H1 (cell line): ENCODE measurements around the gene KIT. TPM values are rescaled to one million over a fixed set of nuclear protein-coding genes. Genes with fewer than 3 reads are reported as not detected.

Experiments
- CTCF ChIA-PET: fragments of 300-600 bp; sonication (Branson Sonifier 250); formaldehyde crosslinking; loops from one replicate; lab custom pipeline; 2021; ENCODE audit not compliant: partially characterized antibody; lab: Charles Lee
- POLR2A ChIA-PET: fragments of 300-600 bp; sonication (Branson Sonifier 250); formaldehyde crosslinking; loops from one replicate; lab custom pipeline; 2021; ENCODE audit warnings: inconsistent platforms; ENCODE audit not compliant: partially characterized antibody; lab: Charles Lee
- DNase-seq, 2 experiments: peaks; one replicate each; pipeline versions ENCODE4 v3.0.0 to v3.0.0-alpha.2; 2010 to 2022; ENCODE audit warnings: low spot score in 2 of 2, low read depth in 1 of 2, mixed read lengths in 1 of 2
- FAIRE-seq: peaks from 2 replicates; lab custom pipeline; 2011; peaks lifted over from hg19 to GRCh38; lab: Jason Lieb, UNC
- H2AFZ ChIP-seq: 2 replicates; pipeline ENCODE4 v1.8.1; 2012; ENCODE audit warnings: low read length, inconsistent platforms
- H2AK5ac ChIP-seq: 2 replicates; pipeline ENCODE4 v1.6.1; 2013; ENCODE audit warnings: low read depth, low read length
- H2BK120ac ChIP-seq: replicated peaks from 2 replicates; pipeline ENCODE3; 2013; ENCODE audit warnings: low read depth, low read length, inconsistent platforms
- H2BK12ac ChIP-seq: 2 replicates; pipeline ENCODE4 v1.6.1; 2013; ENCODE audit warnings: low read depth, low read length
- H2BK15ac ChIP-seq: 2 replicates; pipeline ENCODE4 v1.6.1; 2013; ENCODE audit warnings: low read length
- H2BK20ac ChIP-seq: 2 replicates; pipeline ENCODE4 v1.6.1; 2013; ENCODE audit warnings: low read length
- H2BK5ac ChIP-seq: 2 replicates; pipeline ENCODE4 v1.6.1; 2013; ENCODE audit warnings: low read depth, low read length
- H3K14ac ChIP-seq: 2 replicates; pipeline ENCODE4 v1.6.1; 2013; ENCODE audit warnings: inconsistent platforms; ENCODE audit not compliant: insufficient read length
- H3K18ac ChIP-seq: 2 replicates; pipeline ENCODE4 v1.6.1; 2013; ENCODE audit warnings: low read length; ENCODE audit errors: extremely low read depth
- H3K23ac ChIP-seq: 2 replicates; pipeline ENCODE4 v1.6.1; 2013; ENCODE audit warnings: inconsistent platforms; ENCODE audit not compliant: insufficient read length
- H3K23me2 ChIP-seq: 2 replicates; pipeline ENCODE4 v1.6.1; 2013; ENCODE audit warnings: low read depth, low read length
- H3K27ac ChIP-seq: 2 replicates; pipeline ENCODE4 v1.6.1; 2011; ENCODE audit warnings: low read depth, low read length, inconsistent platforms
- H3K27me3 ChIP-seq, 4 experiments: replicated peaks in 1 of 4; 1 replicate in 1 of 4; 2 replicates in 3 of 4; pipeline versions ENCODE4 v1.6.1 to v1.8.1; 2011 to 2013; ENCODE audit warnings: low read length in 3 of 4, mild to moderate bottlenecking in 3 of 4, inconsistent platforms in 2 of 4, mixed read lengths in 2 of 4, moderate library complexity in 1 of 4; ENCODE audit not compliant: control insufficient read depth in 3 of 4, insufficient read depth in 3 of 4; ENCODE audit errors: extremely low read depth in 1 of 4
- H3K36me3 ChIP-seq, 4 experiments: 2 replicates each; pipeline versions ENCODE4 v1.6.1 to v1.8.1; 2011 to 2013; ENCODE audit warnings: mild to moderate bottlenecking in 4 of 4, low read length in 3 of 4, moderate library complexity in 2 of 4, control low read depth in 1 of 4, inconsistent platforms in 1 of 4; ENCODE audit not compliant: insufficient read depth in 4 of 4, control insufficient read depth in 2 of 4
- H3K4ac ChIP-seq: replicated peaks from 2 replicates; pipeline ENCODE3; 2013; ENCODE audit warnings: low read length, low read depth, mixed read lengths, inconsistent platforms; ENCODE audit not compliant: insufficient read length
- H3K4me1 ChIP-seq, 4 experiments: replicated peaks in 1 of 4; 1 replicate in 1 of 4; 2 replicates in 3 of 4; pipeline versions ENCODE4 v1.6.1 to v1.8.1; 2011 to 2013; ENCODE audit warnings: low read length in 3 of 4, inconsistent platforms in 2 of 4, mixed read lengths in 1 of 4; ENCODE audit not compliant: insufficient read depth in 4 of 4, control insufficient read depth in 3 of 4
- H3K4me2 ChIP-seq, 2 experiments: 2 replicates each; pipeline versions ENCODE4 v1.6.1 to v1.8.1; 2011 to 2013; ENCODE audit warnings: low read depth in 2 of 2, low read length in 2 of 2, control low read depth in 1 of 2, inconsistent platforms in 1 of 2, mild to moderate bottlenecking in 1 of 2; ENCODE audit not compliant: insufficient read depth in 1 of 2
- H3K4me3 ChIP-seq, 4 experiments: fragments of 200-600, 300-600 bp in 1 of 4; sonication (generic), shearing (Covaris generic), sonication (Bioruptor Twin) in 1 of 4; 2 replicates each; pipeline versions ENCODE4 v1.5.1 to v1.8.1; 2011 to 2016; ENCODE audit warnings: low read length in 4 of 4, low read depth in 3 of 4, control low read depth in 2 of 4, inconsistent platforms in 2 of 4, mild to moderate bottlenecking in 2 of 4, mixed read lengths in 1 of 4, moderate library complexity in 1 of 4; ENCODE audit not compliant: insufficient read depth in 2 of 4; ENCODE audit errors: extremely low read depth in 1 of 4
- H3K56ac ChIP-seq: replicated peaks from 2 replicates; pipeline ENCODE3; 2013; ENCODE audit warnings: low read depth, mild to moderate bottlenecking, mixed read lengths, low read length, inconsistent platforms; ENCODE audit not compliant: insufficient read length
- H3K79me1 ChIP-seq: 2 replicates; pipeline ENCODE4 v1.6.1; 2013; ENCODE audit warnings: low read depth, low read length, control low read depth
- H3K79me2 ChIP-seq, 2 experiments: 2 replicates each; pipeline versions ENCODE4 v1.6.1 to v1.8.1; 2012 to 2013; ENCODE audit warnings: low read length in 2 of 2, mild to moderate bottlenecking in 2 of 2, inconsistent platforms in 1 of 2; ENCODE audit not compliant: insufficient read depth in 2 of 2, control insufficient read depth in 1 of 2
- H3K9ac ChIP-seq, 4 experiments: replicated peaks in 1 of 4; 1 replicate in 1 of 4; 2 replicates in 3 of 4; pipeline versions ENCODE4 v1.6.1 to v1.8.1; 2011 to 2013; ENCODE audit warnings: low read depth in 3 of 4, low read length in 3 of 4, control low read depth in 2 of 4, mild to moderate bottlenecking in 2 of 4, moderate library complexity in 2 of 4, inconsistent platforms in 1 of 4; ENCODE audit errors: extremely low read depth in 1 of 4
- H3K9me3 ChIP-seq, 2 experiments: 2 replicates each; pipeline versions ENCODE4 v1.6.1 to v1.8.1; 2012 to 2013; ENCODE audit warnings: mild to moderate bottlenecking in 2 of 2, moderate library complexity in 2 of 2, control low read depth in 1 of 2, inconsistent platforms in 1 of 2, low read depth in 1 of 2, low read length in 1 of 2, mixed read lengths in 1 of 2; ENCODE audit not compliant: insufficient read depth in 2 of 2
- H4K20me1 ChIP-seq, 2 experiments: replicated peaks in 1 of 2; 2 replicates each; pipeline versions ENCODE3 to v1.8.1; 2011 to 2013; ENCODE audit warnings: inconsistent platforms in 2 of 2, low read length in 2 of 2, mild to moderate bottlenecking in 1 of 2; ENCODE audit not compliant: insufficient read depth in 2 of 2, control insufficient read depth in 1 of 2
- H4K5ac ChIP-seq: 2 replicates; pipeline ENCODE4 v1.6.1; 2013; ENCODE audit warnings: low read length, low read depth, mixed read lengths, inconsistent platforms; ENCODE audit not compliant: insufficient read length
- H4K8ac ChIP-seq: 2 replicates; pipeline ENCODE4 v1.8.0; 2013; ENCODE audit warnings: mild to moderate bottlenecking, moderate library complexity, low read length, inconsistent platforms; ENCODE audit not compliant: insufficient read depth; ENCODE audit errors: extremely low read depth
- H4K91ac ChIP-seq: replicated peaks from 2 replicates; pipeline ENCODE3; 2013; ENCODE audit warnings: low read length, mixed read lengths, inconsistent platforms; ENCODE audit not compliant: insufficient read length
- BACH1 ChIP-seq: IDR thresholded peaks from 2 replicates; pipeline ENCODE4 v1.6.1; 2012; ENCODE audit warnings: low read length, improper control_type of control experiment
- CEBPB ChIP-seq: IDR thresholded peaks from 2 replicates; pipeline ENCODE4 v1.6.1; 2012; ENCODE audit warnings: low read depth, low read length
- CHD1 ChIP-seq: IDR thresholded peaks from 2 replicates; pipeline ENCODE4 v1.6.1; 2012; ENCODE audit warnings: low read depth, low read length, improper control_type of control experiment
- CHD2 ChIP-seq: IDR thresholded peaks from 2 replicates; pipeline ENCODE4 v1.6.1; 2012; ENCODE audit warnings: low read length, improper control_type of control experiment
- CTBP2 ChIP-seq: IDR thresholded peaks from 2 replicates; pipeline ENCODE4 v1.7.0; 2011; ENCODE audit warnings: borderline replicate concordance, mild to moderate bottlenecking, moderate library complexity, mixed read lengths, low read length; ENCODE audit not compliant: insufficient read depth, insufficient read length
- EGR1 ChIP-seq: IDR thresholded peaks from 2 replicates; pipeline ENCODE4 v1.6.1; 2011; ENCODE audit warnings: low read depth, low read length, borderline replicate concordance
- GABPA ChIP-seq: IDR thresholded peaks from 2 replicates; pipeline ENCODE4 v1.6.1; 2011; ENCODE audit warnings: mild to moderate bottlenecking, low read length, moderate library complexity, borderline replicate concordance; ENCODE audit not compliant: insufficient read depth
- HDAC2 ChIP-seq, 2 experiments: fragments of 300-600 bp in 1 of 2; sonication (generic) in 1 of 2; IDR thresholded peaks; 2 replicates each; pipeline ENCODE4 v1.6.1; 2011 to 2012; ENCODE audit warnings: low read depth in 2 of 2, low read length in 2 of 2, mild to moderate bottlenecking in 2 of 2, moderate library complexity in 2 of 2, borderline replicate concordance in 1 of 2, inconsistent platforms in 1 of 2
- POU5F1 ChIP-seq: IDR thresholded peaks from 2 replicates; pipeline ENCODE4 v1.6.1; 2011; ENCODE audit warnings: low read depth, mild to moderate bottlenecking, low read length, moderate library complexity
- RBBP5 ChIP-seq: IDR thresholded peaks from 2 replicates; pipeline ENCODE4 v1.7.1; 2012; ENCODE audit warnings: low read depth, mild to moderate bottlenecking, inconsistent platforms, low read length, moderate library complexity, borderline replicate concordance
- RXRA ChIP-seq: IDR thresholded peaks from 2 replicates; pipeline ENCODE4 v1.6.1; 2011; ENCODE audit warnings: low read depth, mild to moderate bottlenecking, low read length, moderate library complexity; ENCODE audit not compliant: insufficient read depth
- SP4 ChIP-seq: IDR thresholded peaks from 2 replicates; pipeline ENCODE4 v1.6.1; 2012; ENCODE audit warnings: low read length, inconsistent platforms
- TEAD4 ChIP-seq: IDR thresholded peaks from 2 replicates; pipeline ENCODE4 v1.6.1; 2012; ENCODE audit warnings: low read depth, low read length, inconsistent platforms, mixed read lengths
- WGBS, 2 experiments: shearing (Covaris generic) in 1 of 2; methylation state at CpG; one replicate each; pipeline versions ENCODE4 v1.1.6 to v1.1.7; 2013 to 2015; ENCODE audit warnings: low lambda C conversion rate in 2 of 2, mixed read lengths in 2 of 2, inconsistent platforms in 1 of 2, low coverage in 1 of 2, missing lambda C conversion rate in 1 of 2; ENCODE audit not compliant: insufficient replicate concordance in 2 of 2, insufficient coverage in 1 of 2, insufficient read length in 1 of 2; ENCODE audit errors: extremely low coverage in 1 of 2, missing lambda C conversion rate in 1 of 2; 5-methylcytosine and 5-hydroxymethylcytosine counted together
- polyA plus RNA-seq, 7 experiments: library from polyadenylated mRNA; depleted of rRNA in 3 of 7; stranded (reverse) in 5 of 7; unstranded in 2 of 7; fragments of >200 nt in 5 of 7; fragments of 200-250 nt in 2 of 7; gene quantifications; 1 replicate in 5 of 7; 2 replicates in 1 of 7; 4 replicates in 1 of 7; pipeline versions ENCODE4 v1.2.1 to v1.2.3, GENCODE V29; 2011 to 2013; ENCODE audit warnings: missing spikeins in 2 of 7, mixed read lengths in 2 of 7
- total RNA-seq: library from RNA; stranded (reverse); fragmentation: NEBNext Ultra II Directional; extraction: Animal tissue kit (Norgen Biotek cat#: 25700); gene quantifications from 2 replicates; pipeline ENCODE4 v1.2.1, GENCODE V29; 2021

Gene KIT
- total and polyA plus RNA-seq, 2 of the 8 experiments (the other 6 are each of a cell fraction or from before 2014, with no cell fraction given), result 14.4 to 24.8 TPM

- no peak overlapping the region for H2BK12ac ChIP-seq
- no peak overlapping the region for H2AK5ac ChIP-seq
- no peak overlapping the region; the same call in 1 of the 2 replicates for H4K8ac ChIP-seq
- no peak overlapping the region for H3K23ac ChIP-seq
- ChIA-PET CTCF (no interaction called here), POLR2A (no interaction called here)
- DNase-seq (no peak), FAIRE-seq (no peak)
- no peak overlapping the region for H4K91ac ChIP-seq
- no peak overlapping the region for H2BK20ac ChIP-seq
- H3K9ac ChIP-seq, result no peak overlapping the region
- H3K4me1 ChIP-seq, result no peaks in the 10 kb centered on the region
- no peaks in the 10 kb centered on the region for H3K79me2 ChIP-seq
- no peak overlapping the region for H2BK120ac ChIP-seq
- no peak overlapping the region for H3K4me2 ChIP-seq
- WGBS, 2 experiments, result 84% methylated on average over 16 of the region's 20 CpGs; no CpG with 5 or more reads in 1 of the 2 experiments
- no peak overlapping the region for H2BK5ac ChIP-seq
- no peaks in the 10 kb centered on the region for H3K27me3 ChIP-seq
- H3K9me3 ChIP-seq, result no peaks in the 10 kb centered on the region
- H3K14ac ChIP-seq, result no peak overlapping the region
- H2BK15ac ChIP-seq, result no peak overlapping the region
- H3K27ac ChIP-seq, result no peak overlapping the region
- no peak overlapping the region for H2AFZ ChIP-seq
- peaks cover 0 to 22% (median 5%) of the 10 kb centered on the region in 4 experiments; a peak in 7 of 8 replicates for H3K36me3 ChIP-seq
- no peak overlapping the region for H4K5ac ChIP-seq
- H3K4ac ChIP-seq, result no peak overlapping the region
- no peak overlapping the region for H3K4me3 ChIP-seq
- no peak overlapping the region for H3K18ac ChIP-seq
- H3K56ac ChIP-seq, result no peak overlapping the region
- H4K20me1 ChIP-seq, result no peaks in the 10 kb centered on the region
- H3K23me2 ChIP-seq, result no peaks in the 10 kb centered on the region; the same call in 1 of the 2 replicates
- H3K79me1 ChIP-seq, result no peaks in the 10 kb centered on the region
- no peak for TF ChIP-seq BACH1
- no peak for TF ChIP-seq CHD1
- TF ChIP-seq SP4, result no peak
- no peak for TF ChIP-seq RBBP5
- no peak; the same call in 1 of the 2 replicates for TF ChIP-seq CEBPB
- TF ChIP-seq TEAD4, result no peak
- no peak for TF ChIP-seq GABPA
- TF ChIP-seq POU5F1, result no peak
- TF ChIP-seq CTBP2, result no peak
- TF ChIP-seq CHD2, result no peak
- no peak for TF ChIP-seq EGR1
- no peak for TF ChIP-seq RXRA
- TF ChIP-seq HDAC2 (IDR thresholded peaks at IDR 0.05; ENCODE audit: borderline replicate concordance in 1 of 2, low read depth in 2 of 2, low read length in 2 of 2), result no peak
Observed at GRCh38 chr4:54708339-54709279, 50.9 kb downstream of the KIT start.
